Measurements from ENCODE around the gene SETD1A.
"Not testable (repeated sequence)": the region's sequence is repeated elsewhere in the genome, so short reads cannot be mapped to it uniquely, and the experiment has no call there.

SETD1A gene

DNA sequence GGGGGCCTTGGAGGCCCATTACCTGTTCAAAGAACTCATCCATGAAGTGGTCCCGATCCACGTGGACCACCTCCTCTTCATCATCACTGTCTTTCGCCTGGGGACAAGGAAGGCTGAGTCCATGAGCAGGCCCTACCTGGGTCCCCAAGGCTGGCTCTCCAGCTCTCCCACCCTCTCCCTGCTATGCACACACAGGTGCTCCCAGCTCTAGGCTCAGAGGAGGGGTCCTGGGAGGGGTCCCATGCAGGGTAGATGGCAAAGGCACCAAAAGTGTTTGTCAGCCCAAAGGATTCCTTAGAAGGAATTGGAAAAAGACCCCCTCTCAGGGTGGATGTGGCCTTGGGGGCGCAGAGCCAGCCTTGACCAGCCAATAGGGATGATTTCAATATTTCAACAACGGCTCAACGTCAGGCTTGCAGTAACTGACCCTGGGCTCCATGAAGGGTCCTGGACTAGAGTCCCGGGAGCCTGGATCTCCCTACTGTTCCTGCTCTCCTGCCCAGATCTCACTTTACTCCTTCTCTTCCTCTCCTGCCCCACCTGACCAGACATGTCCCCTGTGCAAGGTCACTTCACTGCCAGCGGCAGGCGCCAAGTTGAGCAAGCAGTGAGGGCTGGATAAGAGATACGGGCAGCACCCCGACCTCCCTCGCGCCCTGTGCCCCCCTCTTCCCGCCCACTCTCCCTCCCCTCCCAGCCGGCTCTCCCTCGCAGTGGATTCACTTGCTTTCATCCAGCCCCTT, 44.1 kb downstream of the SETD1A start:
- DNase-seq: no peak

DNA sequence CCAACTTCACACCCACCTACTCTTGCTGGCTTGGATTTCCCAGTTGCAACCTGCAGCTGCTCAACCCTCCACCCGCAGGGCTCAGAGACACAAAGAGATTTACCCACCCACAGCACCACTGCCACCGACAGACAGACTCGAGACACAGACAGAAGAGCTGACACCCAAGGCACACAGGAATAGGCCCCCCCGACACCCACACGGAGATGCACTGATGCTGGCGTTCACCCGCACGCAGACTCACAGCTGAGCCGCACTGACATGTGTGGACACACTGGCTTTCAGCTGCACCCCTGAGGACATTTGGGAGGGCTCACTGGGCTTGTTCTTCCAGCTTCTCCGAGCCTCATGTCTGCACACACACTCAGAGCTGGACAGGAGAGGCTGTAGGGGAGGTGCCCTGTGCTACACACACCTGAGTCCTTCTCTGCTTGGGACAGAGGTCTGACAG, 44.7 kb downstream of the SETD1A start:
- DNase-seq: no peak

DNA sequence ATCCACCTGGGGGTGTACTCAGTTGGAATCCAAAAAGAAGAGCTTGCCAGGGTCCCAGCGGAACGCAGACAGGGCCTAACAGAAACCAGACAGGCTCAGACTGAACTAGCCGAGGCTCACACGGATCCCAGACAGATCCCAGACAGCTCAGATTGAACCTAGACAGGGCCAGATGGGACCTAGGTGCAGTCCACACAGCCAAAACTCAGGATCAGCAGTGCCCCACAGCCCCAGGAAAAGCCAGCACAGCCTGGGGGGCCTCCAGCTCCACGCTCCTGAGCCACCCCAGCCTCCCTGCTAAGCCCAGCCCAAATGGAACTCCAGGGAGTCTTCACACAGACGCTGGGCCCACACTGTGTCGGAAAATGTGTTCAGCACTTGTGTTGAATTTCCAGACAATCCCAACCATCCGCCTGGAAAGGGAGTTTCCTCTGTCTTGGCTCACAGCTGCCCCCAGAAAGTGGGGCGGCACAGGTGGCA, 45.3 kb downstream of the SETD1A start:
- DNase-seq: no peak

DNA sequence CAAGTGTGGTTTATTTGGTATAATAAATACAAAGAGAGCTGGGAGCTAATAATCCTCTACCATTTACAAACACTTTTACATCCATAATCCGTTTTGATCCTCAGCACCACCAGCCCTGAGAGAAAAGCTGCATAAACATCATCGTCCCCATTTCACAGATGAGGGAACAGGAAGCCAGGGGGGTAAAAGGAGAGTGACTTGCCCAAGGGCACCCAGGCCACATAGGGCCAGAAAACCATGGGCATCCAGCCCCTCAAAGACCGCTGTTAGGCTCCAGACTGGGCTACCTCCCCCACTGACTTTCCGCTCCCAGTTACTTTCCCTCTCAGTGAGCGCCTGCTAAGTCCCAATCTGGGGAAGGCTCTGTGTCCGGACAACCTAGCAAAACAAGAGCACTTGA, 46.2 kb downstream of the SETD1A start:
- DNase-seq: no peak

DNA sequence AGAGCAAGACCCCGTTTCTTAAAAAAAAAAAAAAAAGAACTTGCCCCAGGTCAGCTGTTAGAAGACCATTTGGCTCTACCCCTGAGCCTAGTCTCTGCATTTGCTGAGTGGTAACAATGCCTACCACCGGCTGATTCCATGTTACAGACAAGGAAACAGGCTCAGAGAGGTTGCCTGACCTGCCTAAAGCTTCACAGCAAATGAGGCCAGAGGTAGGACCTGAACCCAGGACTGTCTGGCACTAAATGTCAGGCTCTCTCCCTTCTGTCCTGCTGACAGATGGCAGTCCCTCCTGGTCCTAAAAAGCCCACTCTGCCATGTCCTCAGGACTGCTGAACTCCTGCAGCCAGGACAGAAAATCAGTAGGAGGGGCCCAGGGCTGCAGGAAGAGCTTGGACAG, 47.1 kb downstream of the SETD1A start:
- DNase-seq: no peak

DNA sequence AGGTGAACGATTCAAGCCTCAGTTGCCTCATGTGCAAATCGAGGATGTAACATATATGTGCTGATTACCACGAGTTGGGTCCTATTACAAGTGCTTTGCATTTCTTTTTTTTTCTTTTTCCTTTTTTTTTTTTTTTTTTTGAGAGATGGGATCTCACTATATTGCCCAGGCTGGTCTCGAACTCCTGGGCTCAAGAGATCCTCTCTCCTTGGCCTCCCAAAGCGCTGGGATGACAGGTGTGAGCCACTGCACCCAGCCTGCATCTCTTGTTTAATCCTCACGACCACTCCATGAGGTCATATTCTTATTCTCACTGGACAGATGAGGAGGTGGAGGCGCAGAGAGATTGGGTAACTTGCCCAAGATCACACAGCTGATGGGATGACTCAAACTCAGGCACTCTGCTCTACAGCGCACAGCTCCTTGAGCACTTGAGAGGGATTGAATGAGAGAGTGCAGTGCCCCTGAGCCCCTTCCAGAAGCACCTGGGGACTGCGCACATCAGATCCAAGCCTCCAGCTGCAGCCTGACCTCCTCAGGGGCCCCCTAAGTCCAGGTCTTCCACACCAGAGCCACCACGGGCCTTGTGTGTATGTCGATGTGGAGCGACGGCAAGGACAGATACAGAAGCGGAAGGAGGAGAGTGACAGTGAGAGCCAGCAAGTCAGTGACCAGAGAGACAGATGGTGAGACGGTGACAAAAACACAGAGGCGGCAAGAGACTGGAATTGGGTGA, 48.0 kb downstream of the SETD1A start:
- DNase-seq: no peak

DNA sequence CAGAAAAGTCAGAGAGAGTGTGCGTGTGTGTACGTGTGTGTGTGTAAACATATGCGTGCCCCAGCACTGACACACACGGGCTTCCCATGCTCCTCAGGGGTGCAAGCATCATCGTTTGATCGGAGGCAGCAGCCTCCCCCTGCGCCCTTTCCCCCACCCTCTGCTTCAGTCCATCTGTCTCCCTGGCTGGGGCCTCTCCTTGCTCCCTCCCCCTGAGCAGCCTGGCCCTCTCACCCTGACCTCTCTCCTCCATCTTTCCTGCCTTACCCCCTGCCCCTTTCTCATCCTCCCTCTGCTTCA, 48.5 kb downstream of the SETD1A start:
- DNase-seq: no peak

DNA sequence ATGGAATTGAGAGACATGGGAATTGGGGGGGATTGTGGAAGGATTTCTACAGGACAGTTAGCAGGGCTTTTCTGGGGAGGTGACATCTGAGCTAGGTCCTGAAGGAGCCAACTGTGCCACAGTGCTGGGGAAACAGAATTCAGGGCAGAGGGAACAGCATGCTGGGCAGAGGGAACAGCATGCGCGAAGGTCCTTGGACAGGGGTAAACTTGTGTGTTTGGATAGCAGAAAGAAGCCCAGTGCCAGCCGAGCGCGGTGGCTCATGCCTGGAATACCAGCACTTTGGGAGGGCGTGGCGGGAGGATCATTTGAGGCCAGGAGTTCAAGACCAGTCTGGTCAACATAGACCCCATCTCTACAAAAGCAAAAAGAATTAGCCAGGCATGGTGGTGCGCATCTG, 49.0 kb downstream of the SETD1A start:
- DNase-seq: no peak

DNA sequence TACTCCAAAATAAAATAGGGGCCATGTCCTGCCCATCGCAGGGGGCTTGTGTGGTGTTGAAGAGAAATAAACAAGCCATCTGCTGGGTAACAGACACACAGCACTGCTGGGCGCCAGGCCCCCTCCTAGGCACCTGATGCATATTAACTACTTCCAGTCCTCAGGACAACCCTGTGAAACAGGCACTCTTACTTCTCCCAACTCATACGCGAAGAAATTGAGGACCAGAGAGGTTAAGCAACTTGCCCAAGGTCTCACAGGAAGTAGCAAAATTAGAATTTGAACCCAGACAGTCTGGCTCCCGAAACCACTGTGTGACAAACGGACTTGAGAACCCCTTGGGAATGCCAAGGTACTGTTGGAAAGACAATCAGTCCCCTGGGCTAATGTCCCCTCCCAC, 50.1 kb downstream of the SETD1A start:
- no peak for DNase-seq

DNA sequence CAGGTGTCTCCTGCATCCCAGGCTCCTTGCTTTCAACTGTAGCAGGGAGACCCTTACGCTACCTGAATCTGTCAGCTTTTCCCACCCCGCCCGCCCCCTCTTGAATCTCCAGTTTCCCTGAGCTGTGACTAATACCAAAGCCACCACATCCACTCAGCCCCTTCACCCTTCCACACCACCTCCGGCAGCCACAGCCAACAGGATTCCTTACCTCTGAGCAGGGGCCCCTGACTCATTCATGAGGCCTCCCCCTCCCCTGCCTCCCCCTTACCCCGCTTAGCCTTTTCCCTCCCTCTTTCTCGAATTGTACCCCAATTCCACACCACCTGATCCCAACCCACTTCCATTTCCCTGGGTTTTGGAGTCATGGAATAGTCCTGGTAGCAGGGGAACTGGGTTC, 50.6 kb downstream of the SETD1A start:
- DNase-seq: no peak

DNA sequence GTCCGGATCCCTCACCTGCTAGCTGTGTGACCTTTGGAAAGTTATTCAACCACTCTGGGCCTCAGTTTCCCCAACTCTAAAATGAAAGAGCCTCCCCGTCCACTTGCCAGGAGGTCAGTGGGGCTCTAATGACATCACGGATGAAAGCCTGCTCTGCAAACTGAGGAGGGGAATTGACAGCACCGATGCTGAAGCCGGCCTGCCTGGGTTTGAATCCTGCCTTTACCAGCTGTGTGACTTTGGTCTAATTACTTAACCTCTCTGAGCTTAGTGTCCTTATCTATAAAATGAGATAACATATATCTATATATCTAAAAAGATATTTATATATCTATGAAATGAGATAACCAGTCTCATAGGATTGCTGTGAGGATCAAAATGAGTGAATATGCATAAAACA, 51.0 kb downstream of the SETD1A start:
- DNase-seq: no peak

DNA sequence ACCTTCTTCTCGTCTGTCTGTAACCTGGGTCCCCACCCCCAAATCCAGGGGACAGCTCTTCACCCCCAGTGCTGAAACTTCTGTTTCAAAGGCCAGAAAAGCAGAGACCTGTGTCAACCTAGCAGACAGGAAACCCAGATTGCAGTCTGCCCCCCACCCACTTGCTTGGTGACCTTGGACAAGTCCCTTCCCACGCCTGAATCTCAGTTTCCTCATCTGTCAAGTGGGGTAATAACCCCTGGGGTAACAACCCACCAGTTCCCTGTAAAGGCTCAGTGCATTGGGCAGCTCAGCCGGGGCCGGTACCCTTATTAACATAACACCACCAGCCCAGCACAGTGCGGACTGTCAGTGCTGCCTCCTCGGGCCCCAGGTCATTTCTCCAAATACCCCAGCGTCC, 51.6 kb downstream of the SETD1A start:
- DNase-seq: no peak

DNA sequence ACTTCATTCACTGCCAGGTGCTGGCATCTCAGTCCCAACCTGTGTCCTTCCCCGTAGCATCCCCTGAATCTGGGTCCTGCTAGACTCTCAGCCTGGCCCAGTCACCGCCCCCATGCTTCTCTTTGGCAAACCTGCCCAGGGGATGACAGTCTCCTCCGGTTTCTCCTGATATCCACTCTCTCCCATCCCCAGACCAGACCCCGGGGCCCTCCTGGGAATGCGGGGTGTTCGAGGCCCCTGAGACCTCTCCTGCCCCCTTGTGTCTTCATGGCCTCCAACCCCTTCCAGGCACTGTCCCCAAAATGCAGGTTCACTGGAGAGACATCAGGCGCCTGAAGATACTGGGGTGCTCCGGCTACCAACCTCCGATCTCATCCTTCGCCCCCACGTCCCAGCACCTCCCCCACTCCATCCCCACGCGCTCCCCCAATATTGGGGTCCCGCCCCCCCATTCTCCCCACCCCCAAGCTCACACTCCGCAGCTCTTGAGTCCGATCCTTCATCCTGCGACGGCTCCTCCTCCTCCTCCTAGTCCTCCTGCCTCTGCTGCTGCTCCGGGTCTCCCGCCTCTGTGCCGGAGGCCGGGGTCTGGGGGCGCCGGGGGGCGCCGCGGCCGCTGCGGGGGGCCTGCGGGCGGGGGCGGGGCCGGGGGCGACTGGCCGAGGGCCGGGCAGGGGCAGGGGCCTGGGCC, 52.5 kb downstream of the SETD1A start:
- DNase-seq: peak; percentile 29

DNA sequence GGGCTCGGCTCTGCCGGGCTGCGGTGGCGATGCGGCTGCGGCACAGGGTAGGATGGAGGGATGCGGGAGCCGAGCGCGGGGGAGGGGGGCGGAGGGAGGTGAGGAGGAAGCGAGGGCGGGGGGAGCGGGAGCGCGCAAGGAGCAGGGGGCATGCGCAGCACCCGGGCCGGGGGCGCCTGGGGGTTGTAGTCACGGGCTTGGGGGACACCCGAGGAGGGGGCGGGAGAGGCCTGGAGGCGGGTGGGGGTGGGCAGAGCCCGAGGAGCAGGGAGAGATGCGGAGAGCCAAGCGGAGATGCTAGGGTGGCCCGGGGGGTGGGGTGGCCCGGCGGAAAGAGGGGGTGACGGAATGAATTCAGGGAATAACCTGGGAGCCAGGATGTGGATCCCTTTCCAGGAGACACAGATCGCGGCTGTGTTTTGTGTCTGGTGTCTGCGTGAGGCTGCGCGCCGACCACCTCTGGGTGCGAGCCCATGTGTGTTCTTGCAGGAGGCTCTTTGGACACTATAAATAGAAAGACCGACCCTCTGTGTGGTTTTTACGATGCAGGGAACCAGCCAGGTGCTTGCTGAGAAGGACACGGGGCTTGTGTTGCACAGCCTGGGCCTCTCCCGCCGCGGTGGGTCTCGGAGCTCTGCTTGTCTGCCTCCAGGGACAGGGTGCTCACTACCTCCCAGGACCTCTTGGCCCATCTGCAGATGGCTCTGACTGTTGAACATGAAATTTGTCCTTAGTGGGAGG, 53.2 kb downstream of the SETD1A start, which contains the start of gene STX1B:
Gene STX1B (minus strand): TSS at position 54 of the 741 bp plus-strand sequence. CDS start 242 bp downstream, outside the sequence.
- DNase-seq: peak; percentile 83

DNA sequence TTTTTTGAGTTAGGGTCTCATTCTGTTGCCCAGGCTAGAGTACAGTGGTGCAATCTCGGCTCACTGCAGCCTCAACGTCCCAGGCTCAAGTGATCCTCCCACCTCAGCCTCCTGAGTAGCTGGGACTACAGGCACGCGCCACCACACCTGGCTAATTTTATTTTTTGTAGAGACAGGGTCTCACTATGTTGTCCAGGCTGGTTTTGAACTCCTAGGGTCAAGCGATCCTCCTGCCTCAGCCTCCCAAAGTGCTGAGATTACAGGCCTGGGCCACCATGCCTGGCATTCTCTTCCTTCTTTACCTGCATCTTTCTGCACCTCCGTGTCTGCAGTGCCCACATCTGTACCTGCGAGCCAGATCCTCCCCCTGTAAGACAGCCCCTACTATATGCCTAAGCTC, 54.3 kb downstream of the SETD1A start:
- DNase-seq: not testable (repeated sequence)

DNA sequence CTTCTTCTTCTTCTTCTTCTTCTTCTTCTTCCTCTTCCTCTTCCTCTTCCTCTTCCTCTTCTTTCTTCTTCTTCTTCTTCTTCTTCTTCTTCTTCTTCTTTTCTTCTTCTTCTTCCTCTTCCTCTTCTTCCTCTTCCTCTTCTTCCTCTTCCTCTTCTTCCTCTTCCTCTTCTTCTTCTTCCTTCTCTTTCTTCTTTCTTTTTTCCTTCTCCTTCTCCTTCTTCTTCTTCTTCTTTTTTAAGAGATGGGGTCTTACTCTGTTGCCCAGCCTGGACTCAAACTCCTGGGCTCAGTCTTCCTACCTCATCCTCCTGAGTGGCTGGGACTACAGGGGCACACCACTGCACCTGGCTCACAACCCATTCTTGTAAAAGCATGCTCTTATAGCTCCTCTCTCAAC, 55.7 kb downstream of the SETD1A start:
- not testable (repeated sequence) for DNase-seq

DNA sequence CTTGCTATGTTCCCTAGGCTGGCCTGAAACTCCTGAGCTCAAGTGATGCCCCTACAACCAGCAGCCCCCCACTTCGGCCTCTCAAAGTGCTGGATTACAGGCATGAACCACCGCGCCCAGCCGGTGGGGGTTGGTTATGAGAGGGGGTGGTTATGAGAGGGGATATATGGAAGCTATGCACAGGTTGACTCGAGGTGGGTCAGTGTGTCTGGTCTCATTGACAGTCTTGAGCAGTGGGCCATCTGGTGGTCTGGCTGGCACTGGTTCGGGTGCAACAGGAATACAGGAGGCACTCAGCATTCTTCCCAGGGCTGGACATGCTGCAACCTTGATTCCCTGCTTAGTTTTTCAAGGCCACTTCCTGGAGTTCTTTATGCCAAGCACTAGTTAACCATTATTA, 58.5 kb downstream of the SETD1A start:
- no peak for DNase-seq

DNA sequence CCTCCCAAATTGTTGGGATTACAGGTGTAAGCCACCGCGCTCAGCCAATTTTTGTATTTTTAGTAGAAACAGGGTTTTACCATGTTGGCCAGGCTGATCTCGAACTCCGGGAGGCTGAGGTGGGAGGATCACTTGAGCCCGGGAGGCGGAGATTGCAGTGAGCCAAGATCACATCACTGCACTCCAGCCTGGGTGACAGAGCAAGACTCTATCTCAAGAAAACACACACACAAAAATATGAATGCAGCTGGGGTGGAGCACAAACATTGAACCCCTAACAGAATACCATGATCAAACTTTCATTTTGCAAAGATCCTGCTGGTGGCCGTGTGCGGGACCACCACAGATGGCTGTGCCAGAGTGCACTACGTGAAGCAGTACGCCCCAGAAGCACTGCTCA, 60.2 kb downstream of the SETD1A start:
- DNase-seq: not testable (repeated sequence)

DNA sequence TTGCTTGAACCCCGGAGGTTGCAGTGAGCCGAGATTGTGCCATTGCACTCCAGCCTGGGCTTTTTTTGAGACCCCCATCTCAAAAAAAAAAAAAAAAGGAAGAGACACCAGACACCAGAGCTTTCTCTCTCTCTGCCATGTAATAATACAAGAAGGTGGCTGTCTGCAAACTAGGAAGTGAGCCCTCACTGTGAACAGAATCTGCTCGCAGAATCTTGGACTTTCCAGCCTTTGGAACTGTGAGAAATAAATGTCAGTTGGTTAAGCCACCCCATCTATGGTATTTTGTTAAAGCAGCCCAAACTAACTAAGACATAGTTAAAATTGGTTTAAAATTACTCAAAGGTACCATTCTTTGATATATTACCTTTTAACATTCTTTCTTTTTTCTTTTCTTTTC, 63.0 kb downstream of the SETD1A start:
- DNase-seq: no peak

DNA sequence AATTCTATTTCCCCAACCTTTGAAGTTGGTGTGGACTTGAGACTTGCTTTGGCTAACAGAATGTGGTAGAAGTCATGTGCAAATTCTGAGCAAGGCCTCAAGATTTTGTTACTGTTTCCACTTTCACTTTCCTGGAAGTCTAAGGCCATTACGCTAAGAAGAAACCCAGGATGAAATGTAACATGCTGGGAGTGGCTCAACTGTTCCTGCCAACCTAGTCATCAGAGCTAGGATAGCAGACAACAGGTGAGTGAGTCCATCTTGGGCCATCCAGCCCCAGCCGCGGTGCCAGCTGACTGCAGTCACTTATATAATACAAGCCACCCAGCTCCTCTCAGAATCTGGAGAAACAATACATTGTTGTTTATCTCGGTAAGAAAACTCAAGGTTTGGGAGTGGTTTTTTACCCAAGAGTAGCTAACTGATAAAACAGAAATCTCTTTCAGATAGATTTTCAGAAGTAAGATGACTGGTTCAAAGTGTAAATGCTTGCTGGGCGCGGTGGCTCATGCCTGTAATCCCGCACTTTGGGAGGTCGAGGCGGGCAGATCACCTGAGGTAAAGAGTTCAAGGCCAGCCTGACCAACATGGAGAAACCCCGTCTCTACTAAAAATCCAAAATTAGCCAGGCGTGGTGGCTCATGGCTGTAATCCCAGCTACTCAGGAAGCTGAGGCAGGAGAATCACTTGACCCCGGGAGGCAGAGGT, 65.1 kb downstream of the SETD1A start:
- DNase-seq: no peak

DNA sequence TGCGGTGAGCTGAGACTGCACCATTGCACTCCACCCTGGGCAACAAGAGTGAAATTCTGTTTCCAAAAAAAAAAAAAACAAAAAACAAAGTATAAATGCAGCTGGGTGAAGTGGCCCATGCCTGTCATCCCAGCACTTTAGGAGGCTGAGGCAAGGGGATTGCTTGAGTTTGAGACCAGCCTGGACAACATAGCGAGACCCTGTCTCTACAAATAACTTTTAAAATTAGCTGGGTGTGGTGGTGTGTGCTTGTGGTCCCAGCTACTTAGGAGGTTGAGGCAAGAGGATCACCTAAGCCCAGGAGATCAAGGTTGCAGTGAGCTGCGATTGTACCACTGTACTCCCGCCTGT, 65.7 kb downstream of the SETD1A start:
- DNase-seq: no peak

DNA sequence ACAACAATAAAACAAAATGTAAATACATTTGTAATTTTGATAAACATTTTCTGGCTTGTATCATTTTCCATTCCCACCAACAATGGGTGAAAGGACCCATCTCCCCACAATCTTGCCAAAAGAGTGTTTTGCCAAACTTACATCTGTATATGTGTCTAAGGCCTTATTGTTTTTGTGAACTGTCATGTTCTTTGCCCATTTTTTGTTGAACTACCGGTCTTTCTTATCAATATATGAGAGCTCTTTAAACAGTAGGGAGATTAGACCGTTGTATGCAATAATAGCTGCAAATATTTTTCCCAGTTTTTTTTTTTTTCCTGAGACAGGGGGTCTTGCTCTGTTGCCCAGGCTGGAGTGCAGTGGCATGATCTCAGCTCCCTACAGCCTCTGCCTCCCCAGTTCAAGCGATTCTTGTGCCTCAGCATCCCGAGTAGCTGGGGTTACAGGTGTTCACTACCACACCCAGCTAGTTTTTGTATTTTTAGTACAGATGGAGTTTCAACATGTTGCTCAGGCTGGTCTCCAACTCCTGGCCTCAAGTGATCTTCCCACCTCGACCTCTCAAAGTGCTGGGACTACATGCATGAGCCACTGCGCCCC, 66.2 kb downstream of the SETD1A start:
- no peak for DNase-seq

Measured in CD4-positive, alpha-beta T cell treated with Interleukin-17A for 4 hours (primary cell).